HG02938 (cell line): ENCODE data around the gene FNDC11.

ENCODE experiments used
- ATAC-seq: cut with Tn5 transposase; IDR thresholded peaks from one replicate; pipeline ENCODE4 v1.9.1; 2021; ENCODE audit warnings: mild to moderate bottlenecking, moderate library complexity; ENCODE audit not compliant: unreplicated experiment

FNDC11 gene

GRCh38 chr20:63539441-63540370 is 14.3 kb upstream of the FNDC11 start:
- no peak for ATAC-seq

- ATAC-seq = no peak
Measured at GRCh38 chr20:63540417-63541186, 13.4 kb upstream of the FNDC11 start.

GRCh38 chr20:63541371-63541770 is 12.6 kb upstream of the FNDC11 start:
- no peak for ATAC-seq

- ATAC-seq = no peak
Measured at GRCh38 chr20:63542031-63542559, 11.9 kb upstream of the FNDC11 start.

- ATAC-seq = no peak
Measured at GRCh38 chr20:63542696-63543095, 11.3 kb upstream of the FNDC11 start.

- no peak for ATAC-seq
Measured at GRCh38 chr20:63543131-63543530, 10.8 kb upstream of the FNDC11 start.

- ATAC-seq = no peak
Measured at GRCh38 chr20:63543733-63544132, 10.2 kb upstream of the FNDC11 start.

GRCh38 chr20:63544241-63544957 is 9.6 kb upstream of the FNDC11 start:
- no peak for ATAC-seq

GRCh38 chr20:63544958-63545516 is 8.9 kb upstream of the FNDC11 start:
- no peak for ATAC-seq

GRCh38 chr20:63545814-63546213 is 8.1 kb upstream of the FNDC11 start:
- ATAC-seq = no peak

- no peak for ATAC-seq
Measured at GRCh38 chr20:63546256-63546955, 7.6 kb upstream of the FNDC11 start.

GRCh38 chr20:63546956-63547724 is 6.8 kb upstream of the FNDC11 start:
- ATAC-seq = no peak

GRCh38 chr20:63547725-63548480 is 6.1 kb upstream of the FNDC11 start, which contains the start of gene SRMS:
Gene SRMS (minus strand): TSS chr20:63547749. CDS start chr20:63547463, 286 bp downstream.
- ATAC-seq = no peak

- ATAC-seq = no peak
Measured at GRCh38 chr20:63548542-63548941, 5.4 kb upstream of the FNDC11 start.

- no peak for ATAC-seq
Measured at GRCh38 chr20:63549019-63549418, 4.9 kb upstream of the FNDC11 start.

- no peak for ATAC-seq
Measured at GRCh38 chr20:63549679-63550282, 4.2 kb upstream of the FNDC11 start.

- ATAC-seq = no peak
Measured at GRCh38 chr20:63551068-63551467, 2.9 kb upstream of the FNDC11 start.
